ENCODE results near the gene HMGCL.
"Not testable (repeated sequence)": the region's sequence is repeated elsewhere in the genome, so short reads cannot be mapped to it uniquely, and the experiment has no call there.

Gene HMGCL

DNA sequence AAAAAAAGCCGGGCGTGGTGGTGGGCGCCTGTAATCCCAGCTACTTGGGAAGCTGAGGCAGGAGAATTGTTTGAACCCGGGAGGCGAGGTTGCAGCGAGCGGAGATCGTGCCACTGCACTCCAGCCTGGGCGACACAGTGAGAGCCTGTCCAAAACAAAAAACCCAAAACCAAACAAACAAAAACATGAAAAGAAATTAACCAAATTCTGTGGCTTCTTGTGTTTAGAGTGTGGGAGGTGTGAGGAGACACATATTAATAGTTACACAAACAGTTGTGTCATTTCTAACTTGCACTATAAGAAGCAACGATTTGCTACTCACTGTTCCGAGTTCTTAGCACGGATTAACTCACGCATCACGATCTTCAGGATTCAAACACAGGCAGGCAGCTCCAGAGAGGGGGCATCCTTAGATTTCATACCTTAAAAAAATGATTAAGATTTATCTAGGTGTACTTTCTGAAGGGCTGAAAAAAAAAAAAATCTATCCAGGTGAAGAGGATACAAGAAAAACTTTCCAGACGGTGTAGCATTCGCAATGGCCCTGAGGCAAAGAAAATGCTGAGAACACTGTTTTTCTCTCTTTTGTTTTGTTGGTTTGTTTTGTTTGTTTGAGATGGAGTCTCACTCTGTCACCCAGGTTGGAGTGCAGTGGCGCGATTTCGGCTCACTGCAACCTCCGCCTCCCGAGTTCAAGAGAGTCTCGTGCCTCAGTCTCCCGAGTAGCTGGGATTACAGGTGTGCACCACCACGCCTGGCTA is 713 bp upstream of the HMGCL start:
- peak in 1 of 2 experiments; percentile 14 for DNase-seq

DNA sequence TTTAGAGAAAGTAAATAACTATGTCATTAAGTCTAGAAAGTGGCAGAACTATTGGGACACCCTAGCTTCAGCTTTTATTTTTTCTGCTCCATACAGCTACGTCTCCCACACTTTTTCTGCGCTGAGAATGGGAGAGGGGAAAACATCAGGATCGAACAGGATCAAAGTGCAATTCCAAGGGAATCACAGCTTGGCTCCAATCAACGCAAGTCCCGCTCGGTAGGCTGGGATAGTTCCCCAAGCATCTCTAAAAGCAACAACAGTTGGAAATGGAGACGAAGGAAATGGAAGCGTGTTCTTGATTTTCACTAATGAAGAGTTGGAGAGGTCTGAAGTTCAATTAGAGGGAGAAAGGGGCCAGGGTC is 536 bp downstream of the HMGCL start:
- no peak for DNase-seq

DNA sequence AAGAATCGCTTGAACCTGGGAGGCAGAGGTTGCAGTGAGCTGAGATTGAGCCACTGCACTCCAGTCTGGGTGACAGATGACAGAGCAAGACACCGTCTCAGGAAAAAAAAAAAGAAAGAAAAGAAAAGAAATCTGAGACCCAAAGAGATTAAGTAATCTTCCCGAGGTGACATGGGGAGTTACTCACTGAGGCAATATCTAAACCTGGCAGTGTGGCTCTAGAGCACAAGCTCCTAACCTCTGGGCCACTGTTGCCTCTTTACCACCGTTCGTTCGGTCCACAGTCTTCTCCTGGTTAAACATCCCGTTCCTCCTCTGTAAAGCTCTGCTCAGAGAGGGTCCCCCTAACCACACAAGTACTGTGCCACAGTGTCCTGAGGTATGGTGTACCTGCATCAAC is 1.5 kb downstream of the HMGCL start:
- DNase-seq = no peak

DNA sequence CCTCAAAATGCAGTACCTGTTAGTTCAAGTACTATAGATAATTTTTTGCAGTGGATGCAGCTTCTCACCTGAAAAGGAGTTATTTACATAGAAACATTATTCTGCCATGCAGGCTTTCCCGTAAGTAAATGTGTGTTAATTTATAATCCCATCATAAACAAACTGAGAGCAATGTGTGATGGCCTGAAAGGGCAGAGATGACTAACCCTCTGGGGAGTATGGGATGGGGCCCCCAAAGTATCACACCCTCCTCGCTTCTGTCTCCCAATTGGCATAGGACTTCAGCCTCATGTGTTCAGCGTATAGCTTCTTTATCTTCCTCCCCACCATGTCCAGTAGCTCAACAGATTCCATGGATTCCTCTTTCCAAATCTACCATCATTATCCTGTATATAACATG is 7.6 kb downstream of the HMGCL start:
- no peak for DNase-seq

GRCh38 chr1:23816906-23817305 is 8.3 kb downstream of the HMGCL start:
- no peak for DNase-seq

DNA sequence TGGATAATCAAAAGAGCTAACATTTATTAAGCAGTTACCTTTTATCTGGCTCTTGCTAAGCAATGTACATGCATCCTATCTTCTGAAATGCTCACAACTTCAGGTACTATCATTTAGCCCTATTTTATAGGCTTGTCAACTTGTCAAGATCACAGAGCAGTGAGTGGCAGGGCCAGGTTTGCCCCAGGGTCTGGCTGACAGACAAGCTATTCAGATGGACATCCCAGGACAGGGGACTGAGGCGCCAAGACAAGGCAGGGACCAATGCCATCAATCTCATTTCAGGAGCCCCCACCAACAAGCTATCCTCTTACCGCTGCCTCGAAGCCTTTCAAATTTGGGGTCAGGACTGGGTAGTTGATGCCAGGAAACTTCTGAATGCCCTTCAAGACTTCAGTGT is 8.9 kb downstream of the HMGCL start:
- no peak for DNase-seq

DNA sequence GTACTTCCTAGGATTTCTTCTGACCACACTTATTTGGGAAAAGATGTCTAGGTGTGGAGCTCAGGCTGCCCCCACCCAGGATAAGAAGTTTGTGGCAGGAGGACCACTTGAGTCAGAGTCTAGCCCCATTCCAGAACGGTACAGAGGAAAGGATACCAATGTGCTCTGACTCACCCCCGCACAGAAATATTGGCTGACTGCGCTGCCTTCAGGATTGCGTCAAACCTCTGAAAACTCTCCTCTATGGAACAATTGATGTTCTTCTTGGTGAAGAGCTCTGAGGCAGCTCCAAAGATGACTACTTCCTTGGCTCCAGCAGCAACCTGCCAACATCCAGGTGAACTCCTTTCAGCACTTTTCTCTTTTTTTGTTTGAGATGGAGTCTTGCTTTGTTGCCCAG is 11.2 kb downstream of the HMGCL start:
- no peak for DNase-seq

DNA sequence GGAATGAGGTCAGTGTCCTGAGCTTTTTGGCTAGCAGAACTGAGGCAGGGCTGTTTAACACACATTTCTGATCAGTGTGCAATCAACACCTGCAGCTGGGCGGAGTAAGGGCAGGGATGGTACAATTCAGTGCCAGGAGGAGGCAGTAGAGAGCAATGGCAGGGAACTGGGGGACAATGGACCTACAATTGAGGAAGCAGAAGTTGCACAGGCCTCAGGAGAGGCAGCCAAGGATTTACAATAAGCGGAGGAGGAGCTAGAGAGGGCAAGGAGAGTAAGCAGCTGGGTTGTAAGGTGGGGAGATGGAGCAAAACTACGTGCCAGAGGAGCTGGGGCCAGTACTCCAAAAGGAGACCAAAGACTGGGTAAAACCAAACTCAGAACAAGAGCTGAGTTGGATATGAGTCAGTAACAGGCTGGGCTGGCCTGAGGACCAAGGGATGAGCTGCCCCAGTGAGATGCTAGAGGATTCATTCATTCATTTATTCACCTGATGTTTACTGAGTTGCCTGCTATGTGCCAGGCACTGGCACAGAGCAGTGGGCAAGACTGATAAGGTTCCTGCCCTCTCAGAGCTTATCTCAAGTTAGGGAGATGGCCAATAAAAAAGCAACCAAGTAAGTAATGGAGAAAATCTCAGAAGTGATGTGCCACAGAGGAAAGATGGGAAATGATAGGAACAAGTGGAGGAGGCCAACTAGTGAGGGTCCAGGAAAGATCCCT is 14.2 kb downstream of the HMGCL start:
- DNase-seq = peak in 1 of 2 experiments; percentile 57

DNA sequence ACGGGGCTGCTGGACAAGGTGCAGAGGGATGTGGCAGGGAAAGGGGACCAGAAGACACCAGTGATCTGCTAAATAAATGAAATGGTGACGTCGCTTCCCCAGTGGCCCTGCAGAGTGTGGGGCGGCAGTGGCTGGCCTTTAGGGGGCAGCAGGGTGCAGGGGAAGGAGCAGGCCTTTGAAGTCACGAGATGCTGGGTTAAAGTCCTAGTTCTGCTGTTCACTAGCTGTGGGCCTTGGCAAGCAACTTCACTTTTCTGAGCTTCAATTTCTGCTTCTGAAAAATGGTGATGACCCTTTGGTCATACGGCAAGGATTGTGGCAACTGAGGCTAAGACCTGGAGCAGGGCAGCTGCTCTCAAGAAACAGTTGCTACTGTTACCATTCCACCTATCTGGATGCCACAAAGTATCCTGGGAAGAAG is 15.5 kb downstream of the HMGCL start:
- peak; percentile 55 to 79 for DNase-seq

- no peak for DNase-seq
These were observed 17.8 kb downstream of the HMGCL start for GRCh38 chr1:23807453-23807852.

- no peak for DNase-seq
These were observed 18.9 kb downstream of the HMGCL start for GRCh38 chr1:23806280-23806679.

GRCh38 chr1:23805025-23805424 is 20.2 kb downstream of the HMGCL start:
- DNase-seq = no peak

- no peak for DNase-seq
These were observed 20.9 kb downstream of the HMGCL start for GRCh38 chr1:23804183-23804835.

DNA sequence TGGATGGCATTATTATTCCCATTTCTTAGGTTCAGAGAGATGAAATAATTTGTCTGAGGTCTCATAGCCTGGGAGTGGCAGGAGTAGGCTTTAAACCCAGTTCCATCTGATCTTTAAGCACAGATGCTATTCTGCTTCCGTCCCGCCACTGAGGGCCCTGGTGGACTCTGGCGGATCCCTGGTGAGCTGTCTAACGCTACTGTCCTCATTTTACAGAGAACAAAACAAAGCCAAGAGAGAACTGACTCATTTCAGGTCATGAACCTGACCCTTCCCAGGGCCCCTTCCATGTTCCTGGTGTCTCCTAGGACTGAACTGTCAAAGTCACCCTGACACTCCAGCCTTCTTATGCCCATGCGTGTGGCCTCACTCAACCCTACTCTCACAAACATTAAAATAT is 21.6 kb downstream of the HMGCL start:
- DNase-seq = no peak

GRCh38 chr1:23802809-23803342 is 22.4 kb downstream of the HMGCL start:
- DNase-seq = not testable (repeated sequence)

DNA sequence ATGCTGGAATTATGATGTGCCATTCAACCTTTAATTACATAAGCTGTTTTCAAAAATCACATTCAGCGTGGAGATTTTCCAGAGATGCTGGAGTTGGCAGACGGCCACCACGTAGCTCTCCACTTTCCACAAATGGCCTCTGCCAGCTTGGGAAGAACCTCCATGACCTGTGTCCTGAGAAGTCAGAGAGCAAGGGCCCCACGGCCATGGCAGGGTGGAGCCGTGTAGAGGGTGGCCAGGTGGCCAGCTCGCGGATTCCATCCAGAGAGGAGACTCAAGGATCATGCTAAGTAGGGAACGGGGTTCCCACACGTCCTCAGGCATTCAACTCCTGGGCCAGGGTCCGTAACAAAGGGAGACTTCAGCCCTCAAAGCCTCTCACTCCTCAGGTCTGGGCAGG is 23.4 kb downstream of the HMGCL start:
- no peak for DNase-seq

DNA sequence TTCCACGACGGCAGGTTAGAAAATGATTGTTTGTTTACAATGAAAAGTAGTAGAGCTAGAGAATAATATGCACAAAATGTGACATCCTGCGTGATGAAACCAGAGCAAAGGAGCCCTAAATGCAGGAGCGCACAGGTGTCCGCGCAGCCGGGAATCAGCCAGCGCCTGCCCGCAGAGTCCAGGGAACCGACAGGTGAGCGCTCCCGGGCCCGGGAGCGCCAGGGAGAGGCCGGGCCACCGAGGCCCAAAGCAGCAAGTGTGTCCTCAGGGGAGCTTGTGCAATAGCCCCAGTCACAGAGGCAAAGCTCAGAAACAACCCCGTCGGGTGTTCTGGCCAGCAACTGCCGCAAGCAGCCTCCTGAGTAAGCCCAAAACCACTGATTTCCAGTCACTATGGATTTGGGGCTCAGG is 23.9 kb downstream of the HMGCL start:
- peak in 1 of 2 experiments; percentile 45 for DNase-seq

- peak; percentile 84 to 97 for DNase-seq
These were observed 24.6 kb downstream of the HMGCL start, which contains the start of gene GALE for GRCh38 chr1:23800400-23801337. GALE (minus strand) TSS chr1:23800754; CDS start chr1:23799007, 1,747 bp downstream.

GRCh38 chr1:23799570-23800399 is 25.4 kb downstream of the HMGCL start:
- DNase-seq = peak in 1 of 2 experiments; percentile 49

DNA sequence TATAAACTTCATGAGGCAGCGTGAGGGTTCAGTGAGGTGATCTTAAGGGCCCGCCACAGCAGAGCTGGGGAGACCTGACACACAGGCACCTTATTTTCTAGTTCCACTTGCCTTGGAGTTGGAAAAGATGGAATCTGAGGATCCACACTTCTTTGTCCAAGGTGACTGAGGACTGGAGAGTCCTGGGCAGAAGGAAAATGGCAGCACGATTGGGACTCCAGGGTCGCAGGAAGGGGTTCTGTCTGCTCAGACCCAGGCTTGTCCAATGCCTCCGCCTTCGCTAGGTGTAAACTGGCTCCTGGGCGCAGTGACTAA is 26.0 kb downstream of the HMGCL start:
- DNase-seq = no peak

DNA sequence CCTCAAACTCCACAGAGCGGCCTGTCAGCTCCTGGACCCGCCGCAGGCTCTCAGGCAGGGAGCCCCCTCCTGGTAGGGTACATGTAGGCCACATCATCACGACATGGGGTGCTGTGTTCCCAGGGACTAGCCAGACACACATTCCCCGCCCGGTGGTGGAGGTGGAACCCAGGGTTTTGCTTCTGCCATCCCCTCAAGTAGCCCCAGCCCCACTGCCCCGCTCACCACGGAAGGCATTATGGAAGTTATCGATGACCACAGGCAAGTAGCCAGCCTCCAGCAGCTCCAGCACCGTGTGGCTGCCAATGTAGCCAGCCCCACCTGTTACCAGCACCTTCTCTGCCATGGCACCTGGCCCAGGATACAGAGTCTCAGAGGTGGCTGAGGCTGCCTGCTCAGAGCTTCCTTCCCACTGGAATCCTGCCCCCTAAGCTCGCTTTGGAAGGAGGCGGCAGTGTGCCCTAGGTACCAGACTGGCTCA is 26.5 kb downstream of the HMGCL start:
- no peak for DNase-seq
